Neural cell (in vitro differentiated cells): ENCODE results near the gene MCL1.

Source experiments
- EP300 ChIP-seq: fragments of 450-650 bp; conservative IDR thresholded peaks from 2 replicates; pipeline ENCODE4 v1.6.1; 2014; ENCODE audit warnings: antibody characterized with exemption, mild to moderate bottlenecking, moderate library complexity; ENCODE audit not compliant: poor library complexity, severe bottlenecking
- EZH2 ChIP-seq: fragments of 200-600, 300-800 bp; shearing (Covaris generic), sonication (generic); IDR thresholded peaks from 2 replicates; pipeline ENCODE4 v1.6.1; 2014; ENCODE audit warnings: antibody characterized with exemption, low read length, borderline replicate concordance, mild to moderate bottlenecking; ENCODE audit not compliant: insufficient read depth, poor library complexity, severe bottlenecking
- POLR2AphosphoS5 ChIP-seq: IDR thresholded peaks from 2 replicates; pipeline ENCODE4 v1.6.1; 2012
- SMC3 ChIP-seq: fragments of 450-650 bp; conservative IDR thresholded peaks from 2 replicates; pipeline ENCODE4 v1.6.1; 2014; ENCODE audit warnings: antibody characterized with exemption, mild to moderate bottlenecking, moderate library complexity; ENCODE audit not compliant: poor library complexity
- TAF1 ChIP-seq: IDR thresholded peaks from 2 replicates; pipeline ENCODE4 v1.6.1; 2012; ENCODE audit warnings: low read depth
- TF ChIP-seq, protein P1 (sequence below): fragments of 450-650 bp; IDR thresholded peaks from 2 replicates; pipeline ENCODE4 v1.5.1; 2014; ENCODE audit warnings: antibody characterized with exemption, mild to moderate bottlenecking, moderate library complexity; ENCODE audit not compliant: poor library complexity, severe bottlenecking
- TF ChIP-seq, protein P2 (sequence below): IDR thresholded peaks from 2 replicates; pipeline ENCODE4 v1.6.1; 2012; ENCODE audit warnings: borderline replicate concordance

DNA sequence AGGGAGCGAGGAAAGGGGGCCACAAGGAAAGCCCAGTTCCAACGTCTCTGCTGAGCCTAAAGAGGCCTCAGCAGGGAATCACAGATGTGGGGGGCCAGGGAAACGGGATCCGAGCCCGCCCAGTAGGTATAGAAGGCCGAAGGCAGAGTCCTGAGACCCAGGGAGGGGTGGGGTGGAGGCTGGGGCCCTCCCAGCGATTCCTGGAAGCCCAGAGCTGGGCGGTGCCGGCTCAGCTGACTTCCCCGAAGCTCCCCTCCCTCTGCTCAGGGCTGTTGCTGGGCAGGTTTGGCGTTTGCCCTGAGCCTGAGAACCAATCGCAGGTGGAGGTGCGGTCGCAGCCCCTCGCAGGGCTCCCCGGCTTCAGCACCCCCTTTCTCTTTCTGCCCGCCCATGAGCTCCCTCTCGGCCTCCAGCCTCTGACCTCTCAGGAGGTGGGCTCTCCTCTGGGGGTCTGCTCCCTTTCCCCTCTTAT is 17.4 kb downstream of the MCL1 start:
- TF ChIP-seq, protein P1, sequence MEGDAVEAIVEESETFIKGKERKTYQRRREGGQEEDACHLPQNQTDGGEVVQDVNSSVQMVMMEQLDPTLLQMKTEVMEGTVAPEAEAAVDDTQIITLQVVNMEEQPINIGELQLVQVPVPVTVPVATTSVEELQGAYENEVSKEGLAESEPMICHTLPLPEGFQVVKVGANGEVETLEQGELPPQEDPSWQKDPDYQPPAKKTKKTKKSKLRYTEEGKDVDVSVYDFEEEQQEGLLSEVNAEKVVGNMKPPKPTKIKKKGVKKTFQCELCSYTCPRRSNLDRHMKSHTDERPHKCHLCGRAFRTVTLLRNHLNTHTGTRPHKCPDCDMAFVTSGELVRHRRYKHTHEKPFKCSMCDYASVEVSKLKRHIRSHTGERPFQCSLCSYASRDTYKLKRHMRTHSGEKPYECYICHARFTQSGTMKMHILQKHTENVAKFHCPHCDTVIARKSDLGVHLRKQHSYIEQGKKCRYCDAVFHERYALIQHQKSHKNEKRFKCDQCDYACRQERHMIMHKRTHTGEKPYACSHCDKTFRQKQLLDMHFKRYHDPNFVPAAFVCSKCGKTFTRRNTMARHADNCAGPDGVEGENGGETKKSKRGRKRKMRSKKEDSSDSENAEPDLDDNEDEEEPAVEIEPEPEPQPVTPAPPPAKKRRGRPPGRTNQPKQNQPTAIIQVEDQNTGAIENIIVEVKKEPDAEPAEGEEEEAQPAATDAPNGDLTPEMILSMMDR = no peak
- TF ChIP-seq, protein P2, sequence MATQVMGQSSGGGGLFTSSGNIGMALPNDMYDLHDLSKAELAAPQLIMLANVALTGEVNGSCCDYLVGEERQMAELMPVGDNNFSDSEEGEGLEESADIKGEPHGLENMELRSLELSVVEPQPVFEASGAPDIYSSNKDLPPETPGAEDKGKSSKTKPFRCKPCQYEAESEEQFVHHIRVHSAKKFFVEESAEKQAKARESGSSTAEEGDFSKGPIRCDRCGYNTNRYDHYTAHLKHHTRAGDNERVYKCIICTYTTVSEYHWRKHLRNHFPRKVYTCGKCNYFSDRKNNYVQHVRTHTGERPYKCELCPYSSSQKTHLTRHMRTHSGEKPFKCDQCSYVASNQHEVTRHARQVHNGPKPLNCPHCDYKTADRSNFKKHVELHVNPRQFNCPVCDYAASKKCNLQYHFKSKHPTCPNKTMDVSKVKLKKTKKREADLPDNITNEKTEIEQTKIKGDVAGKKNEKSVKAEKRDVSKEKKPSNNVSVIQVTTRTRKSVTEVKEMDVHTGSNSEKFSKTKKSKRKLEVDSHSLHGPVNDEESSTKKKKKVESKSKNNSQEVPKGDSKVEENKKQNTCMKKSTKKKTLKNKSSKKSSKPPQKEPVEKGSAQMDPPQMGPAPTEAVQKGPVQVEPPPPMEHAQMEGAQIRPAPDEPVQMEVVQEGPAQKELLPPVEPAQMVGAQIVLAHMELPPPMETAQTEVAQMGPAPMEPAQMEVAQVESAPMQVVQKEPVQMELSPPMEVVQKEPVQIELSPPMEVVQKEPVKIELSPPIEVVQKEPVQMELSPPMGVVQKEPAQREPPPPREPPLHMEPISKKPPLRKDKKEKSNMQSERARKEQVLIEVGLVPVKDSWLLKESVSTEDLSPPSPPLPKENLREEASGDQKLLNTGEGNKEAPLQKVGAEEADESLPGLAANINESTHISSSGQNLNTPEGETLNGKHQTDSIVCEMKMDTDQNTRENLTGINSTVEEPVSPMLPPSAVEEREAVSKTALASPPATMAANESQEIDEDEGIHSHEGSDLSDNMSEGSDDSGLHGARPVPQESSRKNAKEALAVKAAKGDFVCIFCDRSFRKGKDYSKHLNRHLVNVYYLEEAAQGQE = no peak
- TF ChIP-seq EP300 (peak; percentile 70), TAF1 (no peak), SMC3 (no peak), EZH2 (no peak), POLR2AphosphoS5 (no peak)
